Psoas muscle (tissue), 8 donors: ENCODE measurements around the gene RPS21. TPM values are rescaled to one million over a fixed set of nuclear protein-coding genes. Genes with fewer than 3 reads are reported as not detected.

Experiments used
- ATAC-seq, 4 donors: fragments of 200-7000 bp; cut with Tn5 transposase; one replicate each; pipeline ENCODE4 v1.9.1; 2020; ENCODE audit warnings: moderate library complexity in 3 of 4, mild to moderate bottlenecking in 2 of 4
- DNase-seq, 2 donors: peaks; one replicate each; pipeline ENCODE4 v3.0.0-alpha.2; 2020
- H3K27ac ChIP-seq: fragments of 200-600 bp; one replicate; pipeline ENCODE4 v1.8.0; 2022
- H3K27me3 ChIP-seq, 3 donors: fragments of 200-600 bp in 1 of 3; one replicate each; pipeline versions ENCODE4 v1.6.1 to v1.8.0; 2013 to 2022; ENCODE audit warnings: low read length in 2 of 3, mild to moderate bottlenecking in 2 of 3, moderate library complexity in 1 of 3; ENCODE audit not compliant: insufficient read depth in 3 of 3
- H3K36me3 ChIP-seq, 2 donors: fragments of 200-600 bp in 1 of 2; one replicate each; pipeline versions ENCODE4 v1.6.1 to v1.8.0; 2013 to 2022; ENCODE audit warnings: low read depth in 1 of 2, mild to moderate bottlenecking in 1 of 2, moderate library complexity in 1 of 2; ENCODE audit not compliant: insufficient read depth in 1 of 2
- H3K4me1 ChIP-seq: fragments of 200-600 bp; one replicate; pipeline ENCODE4 v1.8.0; 2022
- H3K4me3 ChIP-seq: fragments of 200-600 bp; one replicate; pipeline ENCODE4 v1.8.0; 2022; ENCODE audit warnings: mild to moderate bottlenecking
- H3K9me3 ChIP-seq: fragments of 200-600 bp; one replicate; pipeline ENCODE4 v1.8.0; 2022
- WGBS, 3 donors: extraction: QIAGEN DNeasy Blood & Tissue Kit; methylation state at CpG; one replicate each; pipeline versions ENCODE4 v1.1.6 to v1.1.7; 2013; 5-methylcytosine and 5-hydroxymethylcytosine counted together
- intact Hi-C, 2 donors: fragments of 100-400 bp; cut with DNase I; formaldehyde crosslinking; loops; one replicate each; pipeline versions ENCODE4 v1.11.0 to v1.14.2; 2022
- polyA plus RNA-seq, 3 donors: library from polyadenylated mRNA; stranded (reverse); fragments of 200-250 nt; gene quantifications; one replicate each; pipeline ENCODE4 v1.2.3, GENCODE V29; 2013
- total RNA-seq, 4 donors: library from RNA; stranded (reverse); fragmentation: NEBNext Ultra II Directional in 2 of 4; extraction: Animal tissue kit (Norgen Biotek cat#: 25700) in 2 of 4; gene quantifications; one replicate each; pipeline versions ENCODE4 v1.2.1 to v1.2.4, GENCODE V29; 2021 to 2023
- TF ChIP-seq, protein P1 (sequence below): fragments of 200-600 bp; IDR thresholded peaks from one replicate; pipeline ENCODE4 v1.8.0; 2022; ENCODE audit warnings: antibody characterized with exemption
- donor health status: healthy with polysubstance abuse.
- donor health status: DM: no; HTN: no; CAD: no; lungs with moderate emphysema.
- donor health status: Bipolar disorder and iron deficiency.
- donor health status: healthy.
- donor health status: DM: yes; HTN: yes; CAD: no.
- donor health status: DM: no; HTN: no; CAD: no.
- donor health status: DM: no; HTN: no; CAD: no.
- donor health status: DM: yes; HTN: yes; CAD: no.

The RPS21 gene
- total and polyA plus RNA-seq, 7 donors = 602 to 5,162 (median 1,206) TPM

DNA sequence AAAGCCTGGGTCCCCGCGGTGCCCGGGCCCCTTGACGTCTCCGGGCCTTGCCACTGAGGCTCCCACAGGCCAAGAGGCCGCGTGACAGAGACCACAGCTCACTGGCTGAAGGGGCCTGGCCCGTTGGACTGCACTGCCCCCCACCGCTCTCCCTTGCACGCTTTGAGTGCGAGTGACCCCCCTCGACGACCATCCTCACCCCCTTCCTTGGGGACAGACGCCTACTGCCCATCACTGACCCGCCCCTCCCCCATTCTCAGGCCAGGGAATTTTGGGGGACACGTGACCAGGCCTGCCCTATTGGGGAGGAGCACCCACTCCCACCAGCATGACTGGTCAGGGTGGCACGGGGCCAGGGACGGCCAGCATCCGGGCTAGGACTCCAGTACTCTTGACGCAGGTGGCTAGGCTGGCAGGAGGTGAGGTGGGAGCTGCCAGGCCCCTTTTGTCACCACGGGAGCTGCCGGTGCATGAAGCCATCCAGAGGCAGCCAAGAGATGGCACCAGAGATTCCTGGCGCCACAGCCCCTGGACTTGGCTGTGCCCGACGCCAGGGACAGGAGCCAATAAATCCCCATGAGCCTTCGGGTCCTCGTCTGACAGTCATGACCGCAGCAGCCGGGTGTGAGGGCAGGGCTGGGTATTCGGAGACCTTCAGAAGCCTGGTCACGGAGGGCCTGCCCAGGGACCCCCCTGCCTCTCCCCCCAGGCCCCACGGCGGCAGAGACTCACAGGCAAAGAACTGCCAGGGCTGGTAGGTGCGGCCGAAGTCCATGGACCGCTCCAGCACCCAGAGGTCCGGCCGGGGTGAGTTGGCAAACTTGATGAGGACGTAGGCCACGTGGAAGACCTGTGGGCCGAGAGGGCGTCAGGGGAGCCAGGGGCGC lies 34.3 kb upstream of the RPS21 start:
- 35 to 55% (median 38%) methylated on average over 37 to 43 of the region's 43 CpGs for WGBS, 3 donors

GRCh38 chr20:62353289-62354030 lies 33.4 kb upstream of the RPS21 start:
- intact Hi-C loops = loop anchor here in 1 of 2 donors (5.0 kb wide), 1 partner anchor 51 kb away; the partner anchor contains the start of gene ADRM1

More for the DNA sequence above, 34.3 kb upstream of the RPS21 start:
- DNase-seq = peak; percentile 91 to 96
- Histone ChIP-seq H3K4me1 (peaks cover 51% of the 10 kb centered on the region), H3K36me3 (peaks cover 0 to 30% of the 10 kb centered on the region in 2 donors), H3K4me3 (peak overlapping the region; percentile 34), H3K27me3 (no peaks in the 10 kb centered on the region), H3K27ac (peak overlapping the region; percentile 82), H3K9me3 (no peaks in the 10 kb centered on the region)
- ATAC-seq = peak; percentile 82 to 87 (median 86)
- TF ChIP-seq, protein P1, sequence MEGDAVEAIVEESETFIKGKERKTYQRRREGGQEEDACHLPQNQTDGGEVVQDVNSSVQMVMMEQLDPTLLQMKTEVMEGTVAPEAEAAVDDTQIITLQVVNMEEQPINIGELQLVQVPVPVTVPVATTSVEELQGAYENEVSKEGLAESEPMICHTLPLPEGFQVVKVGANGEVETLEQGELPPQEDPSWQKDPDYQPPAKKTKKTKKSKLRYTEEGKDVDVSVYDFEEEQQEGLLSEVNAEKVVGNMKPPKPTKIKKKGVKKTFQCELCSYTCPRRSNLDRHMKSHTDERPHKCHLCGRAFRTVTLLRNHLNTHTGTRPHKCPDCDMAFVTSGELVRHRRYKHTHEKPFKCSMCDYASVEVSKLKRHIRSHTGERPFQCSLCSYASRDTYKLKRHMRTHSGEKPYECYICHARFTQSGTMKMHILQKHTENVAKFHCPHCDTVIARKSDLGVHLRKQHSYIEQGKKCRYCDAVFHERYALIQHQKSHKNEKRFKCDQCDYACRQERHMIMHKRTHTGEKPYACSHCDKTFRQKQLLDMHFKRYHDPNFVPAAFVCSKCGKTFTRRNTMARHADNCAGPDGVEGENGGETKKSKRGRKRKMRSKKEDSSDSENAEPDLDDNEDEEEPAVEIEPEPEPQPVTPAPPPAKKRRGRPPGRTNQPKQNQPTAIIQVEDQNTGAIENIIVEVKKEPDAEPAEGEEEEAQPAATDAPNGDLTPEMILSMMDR = peak; percentile 38
- intact Hi-C loops = loop anchor here in 1 of 2 donors (5.0 kb wide), 1 partner anchor 50 kb away; the partner anchor contains the start of gene ADRM1

GRCh38 chr20:62354031-62354808 lies 32.7 kb upstream of the RPS21 start:
- no peaks in the 10 kb centered on the region for H3K9me3 ChIP-seq

More at GRCh38 chr20:62353289-62354030, 33.4 kb upstream of the RPS21 start:
- DNase-seq = peak; percentile 22 to 53
- Histone ChIP-seq H3K4me3 (peak overlapping the region; percentile 34), H3K9me3 (no peaks in the 10 kb centered on the region), H3K36me3 (peaks cover 0 to 27% of the 10 kb centered on the region in 2 donors), H3K27ac (peak overlapping the region; percentile 82), H3K4me1 (peaks cover 54% of the 10 kb centered on the region), H3K27me3 (no peaks in the 10 kb centered on the region)
- WGBS, 3 donors = 88 to 92% (median 89%) methylated on average over 15 to 16 of the region's 16 CpGs
- TF ChIP-seq, protein P1 = no peak
- ATAC-seq = no peak

More at GRCh38 chr20:62354031-62354808, 32.7 kb upstream of the RPS21 start:
- no peak overlapping the region for H3K4me3 ChIP-seq
- peak overlapping the region; percentile 85 for H3K27ac ChIP-seq
- ATAC-seq (no peak), DNase-seq (peak in 1 of 2 donors; percentile 48)
- H3K36me3 ChIP-seq = peaks cover 0 to 27% of the 10 kb centered on the region in 2 donors
- WGBS, 3 donors = 87 to 92% (median 88%) methylated on average over 11 to 14 of the region's 14 CpGs
- TF ChIP-seq, protein P1 = no peak
- intact Hi-C loops = loop anchor here in 1 of 2 donors (5.0 kb wide), 1 partner anchor 52 kb away; the partner anchor contains the start of gene ADRM1
- peaks cover 61% of the 10 kb centered on the region for H3K4me1 ChIP-seq
- no peaks in the 10 kb centered on the region for H3K27me3 ChIP-seq
